ENCODE measurements around the gene HADHA. TPM values are rescaled to one million over a fixed set of nuclear protein-coding genes. Genes with fewer than 3 reads are reported as not detected.

Gene HADHA
- total RNA-seq, 1 experiment from 2014 or later: 112 TPM

DNA sequence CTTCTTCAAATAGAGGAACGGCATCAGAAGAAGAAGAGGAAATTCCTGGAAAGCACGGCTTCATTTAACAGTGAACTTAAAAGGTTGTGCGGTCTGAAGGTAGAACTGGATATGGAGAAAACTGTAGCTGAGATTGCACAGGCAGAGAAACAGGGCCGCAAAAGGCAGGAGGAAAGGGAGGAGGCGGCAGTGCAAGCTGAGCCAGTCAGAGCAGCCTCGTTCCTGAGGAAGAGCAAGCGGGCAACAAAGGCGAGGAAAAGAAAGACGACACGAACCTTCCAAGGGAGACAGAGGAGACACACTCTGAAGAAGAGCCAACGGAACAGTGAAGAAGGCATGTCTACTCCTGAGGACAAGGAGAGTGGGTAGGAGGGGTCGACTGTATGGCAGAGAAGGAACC lies 94.2 kb downstream of the HADHA start:
- H3K9ac ChIP-seq (ENCODE audit: extremely low read depth, insufficient read length, low read length): no peak overlapping the region
- H3K79me2 ChIP-seq (ENCODE audit: insufficient read depth, low read length): no peaks in the 10 kb centered on the region
- no peak overlapping the region for H2AK5ac ChIP-seq (ENCODE audit: insufficient read length, low read length)
- H3K27me3 ChIP-seq (ENCODE audit: insufficient read depth, low read length): no peaks in the 10 kb centered on the region
- Mint-ChIP-seq H3K4me3 (no peak overlapping the region), H3K4me1 (no peaks in the 10 kb centered on the region), H3K27ac (no peak overlapping the region), H3K9me3 (no peaks in the 10 kb centered on the region; a peak in 2 of 5 replicates), H3K27me3 (ENCODE audit: low read depth) (peaks cover 6% of the 10 kb centered on the region), H3K36me3 (ENCODE audit: insufficient read depth in 1 of 3, low read depth in 3 of 3) (no peaks in the 10 kb centered on the region)
- H2BK120ac ChIP-seq (ENCODE audit: low read depth, low read length, poor library complexity, severe bottlenecking): no peak overlapping the region
- no peak overlapping the region for H3K4me2 ChIP-seq (ENCODE audit: insufficient read depth, insufficient read length, low read length)
- H4K91ac ChIP-seq (ENCODE audit: insufficient read length, low read depth, low read length): no peak overlapping the region
- no peak overlapping the region for H4K5ac ChIP-seq (ENCODE audit: insufficient read length, low read depth, low read length)
- no peak overlapping the region for H3K56ac ChIP-seq (ENCODE audit: insufficient read length, low read depth, low read length)
- no peak overlapping the region for H3K4ac ChIP-seq (ENCODE audit: low read depth, low read length)
- no peak overlapping the region for H3K27ac ChIP-seq (ENCODE audit: insufficient read length, low read depth, low read length)
- no peaks in the 10 kb centered on the region for H4K20me1 ChIP-seq (ENCODE audit: control insufficient read depth, insufficient read depth, insufficient read length)
- no peaks in the 10 kb centered on the region for H3K9me3 ChIP-seq (ENCODE audit: control insufficient read depth, low read depth, low read length)
- no peak overlapping the region for H2BK15ac ChIP-seq (ENCODE audit: low read depth, low read length)
- no peak overlapping the region for H4K8ac ChIP-seq (replicated peaks; ENCODE audit: insufficient read length, low read depth, low read length)
- H2AFZ ChIP-seq (ENCODE audit: low read length): no peak overlapping the region
- TF ChIP-seq, protein P1, sequence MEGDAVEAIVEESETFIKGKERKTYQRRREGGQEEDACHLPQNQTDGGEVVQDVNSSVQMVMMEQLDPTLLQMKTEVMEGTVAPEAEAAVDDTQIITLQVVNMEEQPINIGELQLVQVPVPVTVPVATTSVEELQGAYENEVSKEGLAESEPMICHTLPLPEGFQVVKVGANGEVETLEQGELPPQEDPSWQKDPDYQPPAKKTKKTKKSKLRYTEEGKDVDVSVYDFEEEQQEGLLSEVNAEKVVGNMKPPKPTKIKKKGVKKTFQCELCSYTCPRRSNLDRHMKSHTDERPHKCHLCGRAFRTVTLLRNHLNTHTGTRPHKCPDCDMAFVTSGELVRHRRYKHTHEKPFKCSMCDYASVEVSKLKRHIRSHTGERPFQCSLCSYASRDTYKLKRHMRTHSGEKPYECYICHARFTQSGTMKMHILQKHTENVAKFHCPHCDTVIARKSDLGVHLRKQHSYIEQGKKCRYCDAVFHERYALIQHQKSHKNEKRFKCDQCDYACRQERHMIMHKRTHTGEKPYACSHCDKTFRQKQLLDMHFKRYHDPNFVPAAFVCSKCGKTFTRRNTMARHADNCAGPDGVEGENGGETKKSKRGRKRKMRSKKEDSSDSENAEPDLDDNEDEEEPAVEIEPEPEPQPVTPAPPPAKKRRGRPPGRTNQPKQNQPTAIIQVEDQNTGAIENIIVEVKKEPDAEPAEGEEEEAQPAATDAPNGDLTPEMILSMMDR (conservative IDR thresholded peaks at IDR 0.05): no peak
- no peak overlapping the region for H3K14ac ChIP-seq (ENCODE audit: insufficient read depth, low read length)
- DNase-seq: no peak
- no peak overlapping the region for H2BK12ac ChIP-seq (ENCODE audit: insufficient read length, low read depth, low read length)
- no peak overlapping the region for H3K18ac ChIP-seq (ENCODE audit: insufficient read length, low read depth, low read length)
- H2BK5ac ChIP-seq (ENCODE audit: insufficient read length, low read length): no peak overlapping the region
- no peak overlapping the region for H2BK20ac ChIP-seq (ENCODE audit: low read depth, low read length, poor library complexity, severe bottlenecking)
- H3K23ac ChIP-seq (ENCODE audit: insufficient read length, low read depth, low read length): no peak overlapping the region
- H3K4me1 ChIP-seq (ENCODE audit: insufficient read depth, low read length): no peaks in the 10 kb centered on the region
- no peaks in the 10 kb centered on the region for H3K79me1 ChIP-seq (ENCODE audit: insufficient read depth, low read depth, low read length, poor library complexity, severe bottlenecking)
- H3K23me2 ChIP-seq (ENCODE audit: insufficient read length, low read depth, low read length, poor library complexity, severe bottlenecking): no peaks in the 10 kb centered on the region
- no CpG with 5 or more reads among the region's 12 CpGs for WGBS (ENCODE audit: extremely low coverage, insufficient read length, low lambda C conversion rate)
- no peak overlapping the region for H3T11ph ChIP-seq (ENCODE audit: low read length)

All from H9 (cell line).